Fibroblast of villous mesenchyme (primary cell): Measurements from ENCODE around the gene PTPRH. TPM values are rescaled to one million over a fixed set of nuclear protein-coding genes. Genes with fewer than 3 reads are reported as not detected.
A peak's percentile ranks its signal among the peaks of the same experiment; 100 is the strongest.

ENCODE experiments used
- DNase-seq: peaks from one replicate; pipeline ENCODE4 v3.0.0-alpha.2; 2010; ENCODE audit warnings: low read depth
- H3K4me3 ChIP-seq: 2 replicates; pipeline ENCODE4 v1.5.1; 2011; ENCODE audit warnings: low read depth, mild to moderate bottlenecking, low read length
- total RNA-seq: library from RNA; depleted of rRNA; stranded (reverse); fragments of >200 nt; gene quantifications from 2 replicates; pipeline ENCODE4 v1.2.3, GENCODE V29; 2012
- TF ChIP-seq, protein P1 (sequence below): IDR thresholded peaks from 2 replicates; pipeline ENCODE4 v1.5.1; 2012; ENCODE audit warnings: low read depth, mild to moderate bottlenecking, low read length; ENCODE audit not compliant: insufficient read depth

PTPRH gene, protein sequence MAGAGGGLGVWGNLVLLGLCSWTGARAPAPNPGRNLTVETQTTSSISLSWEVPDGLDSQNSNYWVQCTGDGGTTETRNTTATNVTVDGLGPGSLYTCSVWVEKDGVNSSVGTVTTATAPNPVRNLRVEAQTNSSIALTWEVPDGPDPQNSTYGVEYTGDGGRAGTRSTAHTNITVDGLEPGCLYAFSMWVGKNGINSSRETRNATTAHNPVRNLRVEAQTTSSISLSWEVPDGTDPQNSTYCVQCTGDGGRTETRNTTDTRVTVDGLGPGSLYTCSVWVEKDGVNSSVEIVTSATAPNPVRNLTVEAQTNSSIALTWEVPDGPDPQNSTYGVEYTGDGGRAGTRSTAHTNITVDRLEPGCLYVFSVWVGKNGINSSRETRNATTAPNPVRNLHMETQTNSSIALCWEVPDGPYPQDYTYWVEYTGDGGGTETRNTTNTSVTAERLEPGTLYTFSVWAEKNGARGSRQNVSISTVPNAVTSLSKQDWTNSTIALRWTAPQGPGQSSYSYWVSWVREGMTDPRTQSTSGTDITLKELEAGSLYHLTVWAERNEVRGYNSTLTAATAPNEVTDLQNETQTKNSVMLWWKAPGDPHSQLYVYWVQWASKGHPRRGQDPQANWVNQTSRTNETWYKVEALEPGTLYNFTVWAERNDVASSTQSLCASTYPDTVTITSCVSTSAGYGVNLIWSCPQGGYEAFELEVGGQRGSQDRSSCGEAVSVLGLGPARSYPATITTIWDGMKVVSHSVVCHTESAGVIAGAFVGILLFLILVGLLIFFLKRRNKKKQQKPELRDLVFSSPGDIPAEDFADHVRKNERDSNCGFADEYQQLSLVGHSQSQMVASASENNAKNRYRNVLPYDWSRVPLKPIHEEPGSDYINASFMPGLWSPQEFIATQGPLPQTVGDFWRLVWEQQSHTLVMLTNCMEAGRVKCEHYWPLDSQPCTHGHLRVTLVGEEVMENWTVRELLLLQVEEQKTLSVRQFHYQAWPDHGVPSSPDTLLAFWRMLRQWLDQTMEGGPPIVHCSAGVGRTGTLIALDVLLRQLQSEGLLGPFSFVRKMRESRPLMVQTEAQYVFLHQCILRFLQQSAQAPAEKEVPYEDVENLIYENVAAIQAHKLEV
- total RNA-seq: 3.9 and 7.1 TPM in 2 replicates

DNA sequence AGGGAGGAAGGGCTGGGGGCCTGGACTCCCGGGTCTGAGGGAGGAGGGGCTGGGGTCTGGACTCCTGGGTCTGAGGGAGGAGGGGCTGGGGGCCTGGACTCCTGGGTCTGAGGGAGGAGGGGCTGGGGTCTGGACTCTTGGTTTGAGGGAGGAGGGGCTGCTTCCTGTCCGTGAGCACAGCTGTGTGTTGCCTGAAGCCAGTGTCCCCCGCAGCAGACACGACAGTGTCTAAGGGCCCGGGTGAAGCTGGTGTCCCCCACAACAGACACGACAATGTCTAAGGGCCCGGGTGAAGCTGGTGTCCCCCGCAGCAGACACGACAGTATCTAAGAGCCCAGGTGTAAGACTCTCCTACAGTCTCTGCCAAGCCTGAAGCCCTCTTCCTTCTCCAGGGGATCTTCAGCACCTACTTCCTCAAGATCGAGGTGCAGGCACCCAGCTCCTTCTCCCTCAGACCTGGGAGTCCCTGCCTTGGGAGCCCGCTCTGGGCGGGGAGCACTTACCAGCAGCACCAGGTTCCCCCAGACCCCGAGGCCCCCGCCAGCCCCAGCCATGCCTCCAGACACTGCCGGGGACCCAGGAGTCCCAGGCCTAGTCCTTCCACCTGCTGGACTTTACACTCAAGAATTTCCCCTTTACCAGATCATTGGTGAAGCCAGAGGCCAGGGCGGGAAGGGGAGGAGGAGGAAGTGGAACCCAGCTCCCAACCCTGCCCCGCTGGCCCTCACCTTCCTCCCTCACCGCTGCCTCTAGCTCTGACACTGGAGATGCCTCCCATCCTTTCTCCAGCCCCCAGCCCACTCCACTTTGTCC lies at the start of gene PTPRH:
Gene PTPRH, minus strand, starts transcription at position 622 of the 813 bp plus-strand sequence. Its CDS starts 68 bp downstream, at position 554.
- no peak for DNase-seq
- TF ChIP-seq, protein P1, sequence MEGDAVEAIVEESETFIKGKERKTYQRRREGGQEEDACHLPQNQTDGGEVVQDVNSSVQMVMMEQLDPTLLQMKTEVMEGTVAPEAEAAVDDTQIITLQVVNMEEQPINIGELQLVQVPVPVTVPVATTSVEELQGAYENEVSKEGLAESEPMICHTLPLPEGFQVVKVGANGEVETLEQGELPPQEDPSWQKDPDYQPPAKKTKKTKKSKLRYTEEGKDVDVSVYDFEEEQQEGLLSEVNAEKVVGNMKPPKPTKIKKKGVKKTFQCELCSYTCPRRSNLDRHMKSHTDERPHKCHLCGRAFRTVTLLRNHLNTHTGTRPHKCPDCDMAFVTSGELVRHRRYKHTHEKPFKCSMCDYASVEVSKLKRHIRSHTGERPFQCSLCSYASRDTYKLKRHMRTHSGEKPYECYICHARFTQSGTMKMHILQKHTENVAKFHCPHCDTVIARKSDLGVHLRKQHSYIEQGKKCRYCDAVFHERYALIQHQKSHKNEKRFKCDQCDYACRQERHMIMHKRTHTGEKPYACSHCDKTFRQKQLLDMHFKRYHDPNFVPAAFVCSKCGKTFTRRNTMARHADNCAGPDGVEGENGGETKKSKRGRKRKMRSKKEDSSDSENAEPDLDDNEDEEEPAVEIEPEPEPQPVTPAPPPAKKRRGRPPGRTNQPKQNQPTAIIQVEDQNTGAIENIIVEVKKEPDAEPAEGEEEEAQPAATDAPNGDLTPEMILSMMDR: no peak
- no peak within 1 kb of the TSS for H3K4me3 ChIP-seq

- TF ChIP-seq, protein P1: no peak
- no peak for DNase-seq
- peak overlapping the region; percentile 72 for H3K4me3 ChIP-seq
These were observed 49.2 kb upstream of the PTPRH start for GRCh38 chr19:55258476-55258827.

DNA sequence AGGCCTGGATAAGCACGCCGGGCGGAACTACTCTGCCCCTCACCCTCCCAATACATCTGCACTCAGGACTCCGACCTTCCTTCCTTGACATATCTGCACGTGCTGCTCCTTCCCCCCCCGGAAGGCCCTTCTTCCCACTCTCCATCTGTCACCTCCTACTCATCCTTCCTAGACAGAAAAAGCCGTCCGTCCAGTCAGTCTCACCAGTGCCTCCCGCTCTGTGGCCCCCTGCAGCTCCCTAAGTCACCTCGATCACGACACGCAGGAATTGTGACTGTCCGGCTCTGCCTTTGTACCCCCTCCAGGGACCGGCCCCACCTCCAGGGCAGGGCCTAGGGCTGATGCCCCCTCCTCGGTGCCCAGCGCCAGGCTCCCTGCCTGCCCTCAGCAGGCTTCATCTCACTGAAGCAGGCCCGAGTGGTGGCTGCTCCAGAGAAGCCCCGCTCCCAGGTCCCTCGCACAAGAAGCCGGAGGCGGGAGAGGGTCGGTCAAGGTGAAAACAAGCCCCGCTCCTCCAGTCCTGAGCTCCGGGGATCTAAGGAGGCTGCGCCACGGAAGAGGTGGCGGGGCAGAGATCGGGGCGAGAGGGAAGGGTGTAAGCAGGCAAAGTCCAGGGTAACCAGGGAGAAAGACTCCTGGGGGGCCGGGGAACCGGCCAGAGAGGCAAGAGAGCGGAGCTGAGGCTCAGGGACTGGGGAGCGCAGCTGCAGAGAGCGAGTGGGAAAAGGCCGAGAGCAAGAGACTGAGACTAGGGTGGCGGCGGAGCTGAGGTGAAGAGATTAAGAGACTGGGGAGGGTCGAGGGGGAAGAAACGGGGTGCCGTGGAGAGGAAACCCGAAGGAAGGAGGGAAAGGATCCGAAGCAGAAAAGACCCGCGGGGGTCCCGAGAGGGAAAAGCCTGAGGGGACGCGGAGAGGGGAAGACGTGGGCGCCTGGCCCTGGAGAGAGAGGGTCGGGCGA lies 48.4 kb upstream of the PTPRH start:
- peak overlapping the region; percentile 72 for H3K4me3 ChIP-seq
- DNase-seq: no peak
- TF ChIP-seq, protein P1: no peak

DNA sequence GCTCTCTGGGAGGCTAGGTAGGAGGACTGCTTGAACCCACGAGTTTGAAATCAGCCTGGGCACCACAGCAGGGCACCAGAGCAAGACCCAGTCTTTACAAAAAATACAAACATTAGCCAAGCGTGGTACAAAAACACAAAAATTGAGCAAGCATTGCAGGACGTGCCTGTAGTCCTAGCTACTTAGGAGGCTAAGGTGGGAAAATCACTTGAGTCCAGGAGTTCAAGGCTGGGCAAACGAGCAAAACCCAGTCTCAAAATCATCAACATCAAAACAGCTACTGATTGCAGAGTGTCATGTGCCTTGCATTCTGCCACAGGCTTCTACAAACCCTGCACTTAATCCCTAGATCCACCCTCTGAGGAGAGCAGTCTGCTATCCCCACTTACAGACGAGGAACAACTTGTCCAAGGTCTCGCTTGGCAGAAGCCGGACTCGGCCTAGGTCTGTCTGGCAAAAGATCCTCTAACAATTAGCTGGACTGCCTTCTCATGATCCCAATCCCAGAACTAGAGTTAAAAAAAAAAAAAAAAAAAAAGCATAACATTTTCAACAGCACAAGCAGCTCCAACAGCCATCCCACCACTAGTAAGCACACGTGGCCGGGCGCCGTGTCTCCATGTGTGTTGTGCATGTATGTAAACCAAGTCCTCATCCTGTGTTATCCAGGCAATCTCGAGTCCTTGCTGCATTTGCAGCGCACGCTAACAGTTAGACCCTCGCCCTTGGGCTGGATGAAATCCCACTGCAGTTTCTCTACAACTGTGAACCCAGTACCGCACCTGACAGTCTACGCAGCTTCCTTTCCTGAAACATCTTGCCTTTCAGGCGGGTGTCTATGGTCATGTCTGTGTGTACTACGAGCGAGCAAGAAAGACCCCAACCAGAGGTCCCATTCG lies 47.5 kb upstream of the PTPRH start:
- TF ChIP-seq, protein P1: no peak
- H3K4me3 ChIP-seq: peak overlapping the region; percentile 72
- DNase-seq: no peak

DNA sequence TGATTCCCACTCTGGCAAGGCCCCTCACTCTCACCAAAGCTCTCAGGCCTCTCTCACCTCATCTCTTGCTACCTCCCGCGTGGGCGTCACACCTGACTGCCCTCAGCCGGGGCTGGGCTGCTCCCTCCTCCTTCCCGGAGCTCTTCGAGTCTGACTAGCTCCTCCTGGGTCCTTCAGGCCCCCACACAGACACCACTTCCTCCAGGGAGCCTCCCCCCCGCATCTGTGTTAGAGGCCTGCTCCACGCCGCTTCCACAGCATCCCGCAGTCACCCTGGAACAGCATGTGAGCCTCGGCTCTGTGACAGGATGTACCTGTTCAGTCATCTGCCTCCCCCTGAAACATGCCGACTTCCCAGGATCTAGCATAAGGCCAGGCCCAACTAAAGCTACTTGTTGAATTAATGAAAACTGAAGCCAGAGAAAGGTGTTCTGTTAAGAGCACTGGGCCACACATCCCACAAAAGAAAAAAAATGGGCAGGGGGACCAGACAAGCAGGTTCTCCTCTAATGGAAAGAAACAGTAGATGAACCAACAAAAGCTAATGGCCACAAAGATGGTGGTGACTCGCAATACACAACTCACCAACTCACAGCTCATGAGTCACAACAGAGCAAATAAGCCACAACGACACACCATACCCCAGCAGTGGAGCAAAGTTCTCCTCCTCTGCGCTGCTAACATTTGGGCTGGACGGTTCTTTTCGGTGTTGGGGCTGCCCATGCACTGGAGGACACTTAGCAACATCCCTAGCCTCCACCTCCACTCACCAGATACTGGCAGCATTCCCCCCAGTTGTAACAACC lies 46.5 kb upstream of the PTPRH start:
- H3K4me3 ChIP-seq: no peak overlapping the region
- no peak for DNase-seq
- TF ChIP-seq, protein P1: no peak
